Spleen (tissue), 11 donors: Measurements from ENCODE around the gene PIK3CG. TPM values are rescaled to one million over a fixed set of nuclear protein-coding genes. Genes with fewer than 3 reads are reported as not detected.

Experiments used
- DNase-seq: peaks from one replicate; pipeline ENCODE4 v3.0.0-alpha.2; 2020
- H3K27ac ChIP-seq, 8 donors: fragments of 200-600 bp; sonication (generic) in 7 of 8; 1 replicate in 4 of 8; 2 replicates in 4 of 8; pipeline versions ENCODE4 v1.5.0 to v1.8.0; 2016 to 2021; ENCODE audit warnings: inconsistent platforms in 4 of 8, mild to moderate bottlenecking in 4 of 8, moderate library complexity in 1 of 8
- H3K27me3 ChIP-seq, 7 donors: fragments of 200-600 bp; sonication (generic) in 6 of 7; replicated peaks in 1 of 7; 1 replicate in 4 of 7; 2 replicates in 3 of 7; pipeline versions ENCODE4 v1.5.0 to v1.8.0; 2016 to 2021; ENCODE audit warnings: inconsistent platforms in 3 of 7, mild to moderate bottlenecking in 1 of 7
- H3K36me3 ChIP-seq, 6 donors: fragments of 200-600 bp; sonication (generic) in 5 of 6; 1 replicate in 4 of 6; 2 replicates in 2 of 6; pipeline versions ENCODE4 v1.5.0 to v1.8.0; 2016 to 2021; ENCODE audit warnings: inconsistent platforms in 2 of 6
- H3K4me1 ChIP-seq, 6 donors: fragments of 200-600 bp; sonication (generic) in 5 of 6; 1 replicate in 3 of 6; 2 replicates in 3 of 6; pipeline versions ENCODE4 v1.5.0 to v1.8.0; 2016 to 2021; ENCODE audit warnings: inconsistent platforms in 3 of 6
- H3K4me3 ChIP-seq, 8 donors: fragments of 200-600 bp; sonication (generic) in 7 of 8; 1 replicate in 4 of 8; 2 replicates in 4 of 8; pipeline versions ENCODE4 v1.5.0 to v1.8.0; 2016 to 2021; ENCODE audit warnings: inconsistent platforms in 4 of 8, mild to moderate bottlenecking in 4 of 8, moderate library complexity in 2 of 8
- H3K9me3 ChIP-seq, 8 donors: fragments of 200-600 bp; sonication (generic) in 7 of 8; 1 replicate in 4 of 8; 2 replicates in 4 of 8; pipeline versions ENCODE4 v1.5.0 to v1.8.0; 2016 to 2021; ENCODE audit warnings: inconsistent platforms in 4 of 8
- CTCF ChIP-seq, 11 experiments: fragments of 200-600 bp in 7 of 11; fragments of 450-650 bp in 4 of 11; sonication (generic) in 4 of 11; IDR thresholded peaks in 8 of 11; conservative IDR thresholded peaks in 3 of 11; 1 replicate in 7 of 11; 2 replicates in 4 of 11; pipeline versions ENCODE4 v1.4.0 to v1.8.0; 2016 to 2021; ENCODE audit warnings: antibody characterized with exemption in 11 of 11, inconsistent platforms in 4 of 11, mild to moderate bottlenecking in 1 of 11
- POLR2A ChIP-seq, 3 donors: fragments of 450-650 bp; IDR thresholded peaks; one replicate each; pipeline ENCODE4 v1.5.1; 2017; ENCODE audit warnings: antibody characterized with exemption in 3 of 3, mild to moderate bottlenecking in 1 of 3
- POLR2AphosphoS5 ChIP-seq, 3 donors: sonication (generic); formaldehyde crosslinking; IDR thresholded peaks; one replicate each; pipeline ENCODE4 v1.5.1; 2017; ENCODE audit warnings: antibody characterized with exemption in 3 of 3
- WGBS, 5 donors: extraction: QIAGEN DNeasy Blood & Tissue Kit in 3 of 5; methylation state at CpG; one replicate each; pipeline versions ENCODE4 v1.1.5 to v1.1.7; 2013 to 2018; 5-methylcytosine and 5-hydroxymethylcytosine counted together
- intact Hi-C: fragments of 100-400 bp; cut with DNase I; formaldehyde crosslinking; loops from one replicate; pipeline ENCODE4 v1.15.0; 2023; ENCODE audit warnings: low total_unique reads
- polyA plus RNA-seq, 3 donors: library from polyadenylated mRNA; stranded (reverse); fragments of 200-250 nt; gene quantifications; one replicate each; pipeline ENCODE4 v1.2.1, GENCODE V29; 2013
- total RNA-seq, 7 donors: library from RNA; depleted of rRNA in 3 of 7; stranded (reverse); fragments of >200 nt in 3 of 7; fragmentation: NEBNext Ultra II Directional in 4 of 7; extraction: Animal tissue kit (Norgen Biotek cat#: 25700) in 4 of 7; gene quantifications; one replicate each; pipeline versions ENCODE4 v1.1.0 to v1.2.1, GENCODE V29; 2016 to 2021
- donor health status: healthy with polysubstance abuse.
- donor health status: DM: no; HTN: no; CAD: no; lungs with moderate emphysema.
- donor health status: DM: no; HTN: no; CAD: no.
- donor health status: Bipolar disorder and iron deficiency.
- donor health status: healthy.
- donor health status: DM: no; HTN: no; CAD: no.
- donor health status: DM: yes; HTN: yes; CAD: no.

The PIK3CG gene
- total and polyA plus RNA-seq, 10 donors: 1.3 to 54.8 (median 38.0) TPM

DNA sequence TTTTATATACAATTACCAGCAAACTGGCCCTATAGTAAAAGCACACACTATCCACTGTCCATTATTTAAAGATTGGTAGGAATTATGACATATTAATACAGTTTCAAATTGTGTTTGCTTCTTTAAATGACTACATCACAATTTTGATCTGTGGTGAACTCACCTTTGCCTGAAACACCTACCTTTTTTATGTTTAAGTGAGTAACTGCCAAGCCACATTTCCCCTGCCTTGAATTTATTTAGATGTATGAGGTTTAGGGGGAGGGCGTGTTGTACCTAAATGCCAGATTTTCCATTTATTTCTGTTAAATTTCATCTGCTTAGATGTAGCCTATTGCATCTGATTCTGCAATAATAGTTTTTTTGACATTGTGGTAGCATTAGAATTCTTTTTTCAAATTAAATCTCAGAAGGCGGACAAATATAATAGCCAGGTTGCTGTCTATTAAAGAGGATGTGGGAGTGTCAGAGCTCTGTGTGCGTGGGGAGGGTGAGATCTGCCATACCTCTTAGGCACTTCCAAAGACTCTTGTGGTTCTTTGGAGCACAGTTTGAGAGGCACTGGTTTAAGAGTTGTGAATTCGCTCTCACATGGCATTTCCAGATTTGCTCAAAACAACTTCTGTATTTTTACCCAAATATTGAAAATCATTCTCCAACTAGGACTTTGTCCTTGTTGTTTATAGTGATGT is 13.8 kb downstream of the PIK3CG start:
- DNase-seq: no peak
- Histone ChIP-seq H3K27ac (no peak overlapping the region), H3K36me3 (peaks cover 0 to 100% (median 72%) of the 10 kb centered on the region in 6 donors), H3K27me3 (no peaks in the 10 kb centered on the region), H3K4me3 (no peak overlapping the region), H3K9me3 (no peaks in the 10 kb centered on the region), H3K4me1 (peaks cover 0 to 53% (median 23%) of the 10 kb centered on the region in 6 donors)
- intact Hi-C loops: loop anchor here (10.0 kb wide), 1 partner anchor 276 kb away; no protein-coding TSS in a partner anchor
- 86 to 97% (median 91%) methylated on average over 4 of the region's 4 CpGs for WGBS, 5 donors
- TF ChIP-seq POLR2A (IDR thresholded peaks at IDR 0.05) (no peak), POLR2AphosphoS5 (IDR thresholded peaks at IDR 0.05) (no peak), CTCF (IDR thresholded peaks at IDR 0.05 in 8 of 11, conservative IDR thresholded peaks at IDR 0.05 in 3 of 11) (no peak)

DNA sequence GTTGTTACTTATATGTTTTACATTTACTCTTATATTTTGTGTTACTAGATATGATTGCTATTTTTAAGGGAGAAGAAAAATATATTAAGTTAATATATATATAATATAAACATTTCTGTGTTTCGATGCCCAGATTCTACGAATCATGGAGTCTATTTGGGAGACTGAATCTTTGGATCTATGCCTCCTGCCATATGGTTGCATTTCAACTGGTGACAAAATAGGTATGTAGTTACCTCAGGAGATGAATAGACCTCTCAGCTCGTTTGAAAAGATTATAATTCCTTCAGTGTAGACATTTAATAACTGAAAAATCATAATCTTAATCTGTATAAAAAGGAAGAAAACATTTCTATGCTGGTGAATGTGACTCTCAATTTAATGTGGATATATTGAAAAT is 16.9 kb downstream of the PIK3CG start:
- H3K4me3 ChIP-seq: no peak overlapping the region
- peaks cover 0 to 100% (median 75%) of the 10 kb centered on the region in 6 donors for H3K36me3 ChIP-seq
- H3K4me1 ChIP-seq: peaks cover 0 to 44% (median 16%) of the 10 kb centered on the region in 6 donors
- H3K9me3 ChIP-seq: no peaks in the 10 kb centered on the region
- whole genome bisulfite sequencing, 5 donors: 90 to 93% (median 92%) methylated on average over 3 of the region's 3 CpGs
- intact Hi-C loops: no loop called here
- H3K27me3 ChIP-seq: no peaks in the 10 kb centered on the region
- TF ChIP-seq POLR2AphosphoS5 (IDR thresholded peaks at IDR 0.05) (no peak), CTCF (IDR thresholded peaks at IDR 0.05 in 8 of 11, conservative IDR thresholded peaks at IDR 0.05 in 3 of 11) (no peak), POLR2A (IDR thresholded peaks at IDR 0.05) (no peak)
- no peak for DNase-seq
- H3K27ac ChIP-seq: no peak overlapping the region

GRCh38 chr7:106883456-106884026 is 18.5 kb downstream of the PIK3CG start:
- no peak for DNase-seq
- peaks cover 0 to 34% (median 12%) of the 10 kb centered on the region in 6 donors for H3K4me1 ChIP-seq
- 66 to 83% (median 81%) methylated on average over 2 of the region's 2 CpGs for WGBS, 5 donors
- intact Hi-C loops: no loop called here
- no peaks in the 10 kb centered on the region for H3K9me3 ChIP-seq
- no peak for TF ChIP-seq CTCF (IDR thresholded peaks at IDR 0.05 in 8 of 11, conservative IDR thresholded peaks at IDR 0.05 in 3 of 11)
- no peak for TF ChIP-seq POLR2A (IDR thresholded peaks at IDR 0.05)
- no peak for TF ChIP-seq POLR2AphosphoS5 (IDR thresholded peaks at IDR 0.05)
- H3K27me3 ChIP-seq: no peaks in the 10 kb centered on the region
- H3K4me3 ChIP-seq: no peak overlapping the region
- no peak overlapping the region for H3K27ac ChIP-seq
- peaks cover 0 to 100% (median 80%) of the 10 kb centered on the region in 6 donors for H3K36me3 ChIP-seq

GRCh38 chr7:106885652-106886051 is 20.6 kb downstream of the PIK3CG start:
- intact Hi-C loops: no loop called here
- WGBS, 5 donors: 86 to 95% (median 93%) methylated on average over 4 of the region's 4 CpGs
- H3K27me3 ChIP-seq: no peaks in the 10 kb centered on the region

More at GRCh38 chr7:106885652-106886051, 20.6 kb downstream of the PIK3CG start:
- H3K4me3 ChIP-seq: no peak overlapping the region
- no peak for DNase-seq
- TF ChIP-seq POLR2A (IDR thresholded peaks at IDR 0.05): no peak
- TF ChIP-seq CTCF (IDR thresholded peaks at IDR 0.05 in 8 of 11, conservative IDR thresholded peaks at IDR 0.05 in 3 of 11): no peak
- TF ChIP-seq POLR2AphosphoS5 (IDR thresholded peaks at IDR 0.05): no peak
- no peak overlapping the region for H3K27ac ChIP-seq
- peaks cover 0 to 100% (median 84%) of the 10 kb centered on the region in 6 donors for H3K36me3 ChIP-seq
- peaks cover 0 to 29% (median 11%) of the 10 kb centered on the region in 6 donors for H3K4me1 ChIP-seq
- no peaks in the 10 kb centered on the region for H3K9me3 ChIP-seq
